Brain microvascular endothelial cell (primary cell): ENCODE measurements around the gene FOXL2NB.
"Not testable (repeated sequence)": the region's sequence is repeated elsewhere in the genome, so short reads cannot be mapped to it uniquely, and the experiment has no call there.

Source experiments
- DNase-seq: peaks from one replicate; pipeline ENCODE4 v3.0.0-alpha.2; 2020
- H3K27ac ChIP-seq: fragments of 250-450 bp; sonication (Bioruptor Pico); 2 replicates; pipeline ENCODE4 v1.5.1; 2020; ENCODE audit warnings: mild to moderate bottlenecking, moderate library complexity
- H3K27me3 ChIP-seq: fragments of 250-450 bp; sonication (Bioruptor Pico); replicated peaks from 2 replicates; pipeline ENCODE4 v1.5.1; 2020; ENCODE audit warnings: mild to moderate bottlenecking
- H3K36me3 ChIP-seq: fragments of 250-450 bp; sonication (Bioruptor Pico); replicated peaks from 2 replicates; pipeline ENCODE4 v1.5.1; 2020; ENCODE audit warnings: mild to moderate bottlenecking
- H3K4me3 ChIP-seq: 2 replicates; pipeline ENCODE4 v1.5.1; 2011; ENCODE audit warnings: low read depth, mild to moderate bottlenecking, control low read depth, low read length, moderate library complexity
- CTCF ChIP-seq: IDR thresholded peaks from 2 replicates; pipeline ENCODE4 v1.5.1; 2011; ENCODE audit warnings: low read depth, mild to moderate bottlenecking, moderate library complexity, low read length, control low read depth, inconsistent platforms; ENCODE audit errors: missing control alignments
- in situ Hi-C: cut with HindIII; loops from 2 replicates; pipeline ENCODE4 v1.10.0; 2017; ENCODE audit warnings: low sequenced_read_pairs, low pct_ligation_motif_present

Gene FOXL2NB

DNA sequence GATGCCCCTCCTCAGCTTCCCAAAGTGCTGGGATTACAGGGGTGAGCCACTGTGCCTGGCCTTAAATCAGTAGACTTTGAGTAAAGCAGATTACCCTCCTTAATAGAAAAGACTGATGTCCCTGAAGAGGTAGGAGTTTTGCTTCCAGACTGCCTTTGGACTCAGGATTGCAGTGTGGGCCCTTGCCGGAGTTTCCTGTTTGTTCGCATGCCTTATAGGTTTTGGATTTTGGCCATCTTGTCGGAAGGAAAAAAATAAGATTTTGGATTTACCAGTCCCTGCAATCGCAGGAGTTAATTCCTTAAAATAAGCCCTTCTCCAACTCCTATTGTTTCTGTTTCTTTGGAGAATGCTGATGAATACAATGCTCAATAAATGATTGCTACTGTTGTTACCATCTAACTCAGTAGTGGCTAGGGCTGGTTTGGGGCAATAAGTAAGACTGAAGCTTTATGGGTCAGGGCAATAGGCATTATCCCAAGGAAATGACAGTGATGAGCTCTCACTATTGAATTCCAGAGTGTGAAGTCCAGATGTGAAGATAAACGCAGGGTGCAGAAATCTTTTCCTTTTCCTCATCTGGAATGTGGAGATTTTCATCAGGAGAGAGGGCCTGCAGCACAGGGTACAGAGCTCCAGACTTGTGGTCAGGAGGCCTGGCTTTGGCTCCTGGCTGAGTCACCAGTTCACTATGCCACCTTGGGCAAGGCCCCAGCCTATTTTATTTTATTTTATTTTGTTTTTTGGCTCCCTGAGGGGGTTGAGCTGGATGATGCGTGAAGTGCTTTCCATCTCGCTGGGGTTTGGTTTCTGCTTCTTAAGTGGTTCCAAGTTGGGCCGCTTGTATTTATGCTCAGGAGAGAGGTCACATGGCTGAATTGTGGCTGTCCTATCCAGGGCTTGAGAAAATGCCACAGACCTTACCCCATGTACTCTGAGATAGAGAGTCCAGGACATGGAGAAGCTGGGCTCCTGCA, 25.4 kb upstream of the FOXL2NB start:
- no peaks in the 10 kb centered on the region for H3K27me3 ChIP-seq
- H3K36me3 ChIP-seq = no peaks in the 10 kb centered on the region
- in situ Hi-C loops = loop anchor here (25.0 kb wide), 1 partner anchor 234 kb away; no protein-coding TSS in a partner anchor
- no peak for TF ChIP-seq CTCF
- peak; percentile 60 for DNase-seq
- H3K27ac ChIP-seq = no peak overlapping the region
- no peak overlapping the region for H3K4me3 ChIP-seq

DNA sequence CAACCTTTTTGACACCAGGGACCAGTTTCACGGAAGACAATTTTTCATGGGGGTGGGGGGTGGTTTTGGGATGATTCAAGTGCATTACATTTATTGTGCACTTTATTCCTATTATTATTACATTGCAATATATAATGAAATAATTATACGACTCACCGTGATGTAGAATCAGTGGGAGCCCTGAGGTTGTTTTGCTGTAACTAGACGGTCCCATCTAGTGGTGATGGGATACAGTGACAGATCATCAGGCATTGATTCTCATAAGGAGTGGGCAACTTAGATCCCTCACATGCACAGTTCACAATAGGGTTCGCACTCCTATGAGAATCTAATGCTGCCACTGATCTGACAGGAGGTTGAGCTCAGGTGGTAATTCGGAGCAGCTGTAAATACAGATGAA, 24.6 kb upstream of the FOXL2NB start:
- in situ Hi-C loops = loop anchor here (25.0 kb wide), 1 partner anchor 235 kb away; no protein-coding TSS in a partner anchor
- H3K27me3 ChIP-seq, H3K27ac ChIP-seq, H3K4me3 ChIP-seq, DNase-seq, H3K36me3 ChIP-seq: not testable (repeated sequence)
- TF ChIP-seq CTCF = peak; percentile 34

DNA sequence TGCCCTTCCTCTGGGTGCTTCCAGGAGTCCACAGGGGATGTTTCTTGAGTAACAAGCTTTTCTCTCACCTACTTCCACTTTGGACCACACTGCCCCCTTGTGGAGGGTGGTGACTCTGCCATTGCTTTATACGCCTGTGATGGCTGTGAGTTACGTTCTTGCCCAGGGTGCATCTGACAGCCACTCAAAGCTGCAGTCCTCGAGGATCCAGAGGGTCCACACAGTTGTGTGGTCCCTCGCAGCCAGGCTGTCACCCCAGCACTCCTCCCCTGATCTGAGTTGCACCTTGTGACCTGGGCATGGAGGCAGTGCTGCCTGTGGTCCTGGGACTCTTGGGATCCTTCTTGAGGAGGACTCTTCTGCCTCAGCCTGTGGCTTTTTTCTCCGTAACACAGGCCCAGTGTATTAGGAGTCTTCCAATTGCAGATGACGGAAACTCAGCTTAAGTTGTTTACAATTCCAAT, 23.5 kb upstream of the FOXL2NB start:
- H3K4me3 ChIP-seq = no peak overlapping the region
- in situ Hi-C loops = loop anchor here (25.0 kb wide), 1 partner anchor 236 kb away; no protein-coding TSS in a partner anchor
- peak; percentile 95 for TF ChIP-seq CTCF

DNA sequence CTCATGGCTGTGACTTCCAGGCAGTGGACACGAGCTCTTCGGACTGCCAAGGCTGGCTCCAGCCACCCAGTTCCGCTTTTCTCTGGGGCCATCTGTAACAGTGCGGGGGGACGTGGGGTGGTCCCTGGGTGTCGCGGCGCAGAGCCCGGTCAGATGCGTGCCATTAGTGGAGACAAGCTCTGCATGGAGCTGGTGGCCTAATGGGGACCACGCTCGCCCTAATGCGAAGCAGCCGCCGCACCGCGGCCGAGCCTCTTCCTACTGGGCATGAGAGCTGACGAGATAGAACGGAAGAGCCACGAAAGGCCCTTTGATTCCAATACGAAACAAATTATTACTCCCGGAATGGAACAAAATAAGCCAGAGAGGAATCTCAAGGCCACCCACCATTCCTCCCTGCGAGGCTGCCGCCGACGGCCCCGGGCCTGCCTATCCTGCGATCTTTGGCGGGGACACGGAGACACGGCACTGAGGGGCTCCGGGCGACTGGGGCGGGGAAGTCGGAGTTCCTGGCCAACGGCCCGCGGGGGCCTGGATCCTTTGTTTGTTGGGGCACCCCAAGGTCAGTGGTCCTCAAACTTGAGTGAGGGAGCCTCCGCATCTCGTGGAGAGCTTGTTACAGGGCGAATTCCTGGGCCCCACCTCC, 18.2 kb upstream of the FOXL2NB start:
- TF ChIP-seq CTCF = no peak
- in situ Hi-C loops = loop anchor here (25.0 kb wide), 1 partner anchor 383 kb away; no protein-coding TSS in a partner anchor
- Histone ChIP-seq H3K4me3 (no peak overlapping the region), H3K27ac (no peak overlapping the region), H3K36me3 (no peaks in the 10 kb centered on the region), H3K27me3 (no peaks in the 10 kb centered on the region)
- no peak for DNase-seq

More for the DNA sequence above, 23.5 kb upstream of the FOXL2NB start:
- H3K27me3 ChIP-seq = no peaks in the 10 kb centered on the region
- no peak overlapping the region for H3K27ac ChIP-seq
- H3K36me3 ChIP-seq = no peaks in the 10 kb centered on the region
- DNase-seq = peak; percentile 85

DNA sequence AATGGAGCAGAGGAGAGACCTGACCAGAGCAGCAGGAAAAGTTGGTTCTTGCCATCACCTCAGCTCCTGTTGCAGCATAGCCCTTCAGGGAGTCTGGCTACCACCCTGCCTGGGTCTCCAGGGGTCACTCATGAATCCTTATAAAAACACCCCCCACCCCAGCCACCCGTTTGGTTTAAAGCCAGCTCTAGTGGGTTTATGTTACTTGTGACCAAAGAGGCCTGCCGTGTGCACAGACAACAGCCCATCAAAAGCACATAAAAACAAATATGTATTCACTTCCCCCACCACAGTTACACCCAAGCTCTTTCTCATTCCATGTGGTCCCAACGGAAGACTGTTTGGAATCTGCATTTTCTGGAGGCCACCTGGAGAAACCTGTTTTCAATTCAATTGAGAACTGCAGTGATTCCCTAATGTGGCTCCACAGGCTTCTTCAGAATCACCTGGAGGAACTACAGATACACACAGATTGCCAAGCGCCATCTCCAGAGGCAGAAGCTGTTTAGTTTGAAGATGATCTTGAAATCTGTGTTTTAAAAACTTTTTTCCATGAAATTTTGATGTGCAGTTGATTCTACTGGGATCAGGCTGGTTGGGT, 13.8 kb upstream of the FOXL2NB start:
- DNase-seq = no peak
- Histone ChIP-seq H3K4me3 (no peak overlapping the region), H3K36me3 (no peaks in the 10 kb centered on the region), H3K27ac (no peak overlapping the region), H3K27me3 (peaks cover 19% of the 10 kb centered on the region)
- TF ChIP-seq CTCF = no peak
- in situ Hi-C loops = loop anchor here (25.0 kb wide), 1 partner anchor 379 kb away; no protein-coding TSS in a partner anchor
